ENCODE data around the gene PTCH1. TPM values are rescaled to one million over a fixed set of nuclear protein-coding genes. Genes with fewer than 3 reads are reported as not detected.

Gene PTCH1
- total and polyA plus RNA-seq, 4 donors, result 1.2 to 5.0 (median 2.1) TPM

DNA sequence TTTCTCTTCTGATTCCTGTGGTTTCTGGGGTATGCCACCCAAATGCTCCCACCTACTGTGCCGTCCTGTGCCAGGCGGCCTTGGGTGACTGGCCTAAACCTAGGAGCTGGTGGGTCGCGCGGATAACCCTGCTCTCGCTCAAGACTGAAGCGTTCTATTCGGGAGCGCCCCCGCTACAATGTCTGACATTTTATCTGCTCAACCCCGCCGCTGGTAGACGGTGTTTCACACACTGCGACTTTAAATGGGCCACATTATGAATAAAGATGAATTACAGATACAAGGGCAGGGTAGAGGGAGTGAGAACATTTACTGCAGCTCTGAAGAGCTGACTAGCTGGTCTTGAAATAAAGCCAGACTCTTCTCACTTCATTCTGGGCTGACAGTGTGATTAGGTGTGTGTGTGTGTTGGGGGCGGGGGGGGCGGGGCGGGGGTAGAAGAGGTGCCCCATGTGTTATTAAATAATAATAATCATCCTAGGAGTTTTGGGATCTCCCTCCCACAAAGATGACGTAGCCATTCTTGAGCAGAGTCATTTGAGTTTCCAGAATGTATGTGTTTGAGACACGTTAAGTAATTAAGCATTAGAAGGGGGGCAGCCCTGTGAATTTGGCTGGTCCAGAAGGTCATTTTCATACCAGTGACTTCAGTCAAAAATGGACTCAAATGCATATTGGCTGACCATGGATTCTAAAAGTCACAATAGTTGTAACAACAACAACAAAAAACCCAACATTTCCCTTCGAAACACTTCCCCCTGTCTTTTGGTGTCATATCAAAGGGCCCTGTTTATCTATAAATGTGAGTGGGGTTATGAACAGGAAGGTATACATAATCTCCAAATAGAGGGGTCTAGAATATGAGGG, 1.0 kb upstream of the PTCH1 start:
- no peak for TF ChIP-seq JUND (IDR thresholded peaks at IDR 0.05)
- no peak for TF ChIP-seq FOXA2 (IDR thresholded peaks at IDR 0.05)
- TF ChIP-seq, protein P1, sequence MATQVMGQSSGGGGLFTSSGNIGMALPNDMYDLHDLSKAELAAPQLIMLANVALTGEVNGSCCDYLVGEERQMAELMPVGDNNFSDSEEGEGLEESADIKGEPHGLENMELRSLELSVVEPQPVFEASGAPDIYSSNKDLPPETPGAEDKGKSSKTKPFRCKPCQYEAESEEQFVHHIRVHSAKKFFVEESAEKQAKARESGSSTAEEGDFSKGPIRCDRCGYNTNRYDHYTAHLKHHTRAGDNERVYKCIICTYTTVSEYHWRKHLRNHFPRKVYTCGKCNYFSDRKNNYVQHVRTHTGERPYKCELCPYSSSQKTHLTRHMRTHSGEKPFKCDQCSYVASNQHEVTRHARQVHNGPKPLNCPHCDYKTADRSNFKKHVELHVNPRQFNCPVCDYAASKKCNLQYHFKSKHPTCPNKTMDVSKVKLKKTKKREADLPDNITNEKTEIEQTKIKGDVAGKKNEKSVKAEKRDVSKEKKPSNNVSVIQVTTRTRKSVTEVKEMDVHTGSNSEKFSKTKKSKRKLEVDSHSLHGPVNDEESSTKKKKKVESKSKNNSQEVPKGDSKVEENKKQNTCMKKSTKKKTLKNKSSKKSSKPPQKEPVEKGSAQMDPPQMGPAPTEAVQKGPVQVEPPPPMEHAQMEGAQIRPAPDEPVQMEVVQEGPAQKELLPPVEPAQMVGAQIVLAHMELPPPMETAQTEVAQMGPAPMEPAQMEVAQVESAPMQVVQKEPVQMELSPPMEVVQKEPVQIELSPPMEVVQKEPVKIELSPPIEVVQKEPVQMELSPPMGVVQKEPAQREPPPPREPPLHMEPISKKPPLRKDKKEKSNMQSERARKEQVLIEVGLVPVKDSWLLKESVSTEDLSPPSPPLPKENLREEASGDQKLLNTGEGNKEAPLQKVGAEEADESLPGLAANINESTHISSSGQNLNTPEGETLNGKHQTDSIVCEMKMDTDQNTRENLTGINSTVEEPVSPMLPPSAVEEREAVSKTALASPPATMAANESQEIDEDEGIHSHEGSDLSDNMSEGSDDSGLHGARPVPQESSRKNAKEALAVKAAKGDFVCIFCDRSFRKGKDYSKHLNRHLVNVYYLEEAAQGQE (IDR thresholded peaks at IDR 0.05), result no peak
- no peak for TF ChIP-seq RXRA (IDR thresholded peaks at IDR 0.05)
- TF ChIP-seq, protein P2, sequence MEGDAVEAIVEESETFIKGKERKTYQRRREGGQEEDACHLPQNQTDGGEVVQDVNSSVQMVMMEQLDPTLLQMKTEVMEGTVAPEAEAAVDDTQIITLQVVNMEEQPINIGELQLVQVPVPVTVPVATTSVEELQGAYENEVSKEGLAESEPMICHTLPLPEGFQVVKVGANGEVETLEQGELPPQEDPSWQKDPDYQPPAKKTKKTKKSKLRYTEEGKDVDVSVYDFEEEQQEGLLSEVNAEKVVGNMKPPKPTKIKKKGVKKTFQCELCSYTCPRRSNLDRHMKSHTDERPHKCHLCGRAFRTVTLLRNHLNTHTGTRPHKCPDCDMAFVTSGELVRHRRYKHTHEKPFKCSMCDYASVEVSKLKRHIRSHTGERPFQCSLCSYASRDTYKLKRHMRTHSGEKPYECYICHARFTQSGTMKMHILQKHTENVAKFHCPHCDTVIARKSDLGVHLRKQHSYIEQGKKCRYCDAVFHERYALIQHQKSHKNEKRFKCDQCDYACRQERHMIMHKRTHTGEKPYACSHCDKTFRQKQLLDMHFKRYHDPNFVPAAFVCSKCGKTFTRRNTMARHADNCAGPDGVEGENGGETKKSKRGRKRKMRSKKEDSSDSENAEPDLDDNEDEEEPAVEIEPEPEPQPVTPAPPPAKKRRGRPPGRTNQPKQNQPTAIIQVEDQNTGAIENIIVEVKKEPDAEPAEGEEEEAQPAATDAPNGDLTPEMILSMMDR (IDR thresholded peaks at IDR 0.05; ENCODE audit: low read depth, low read length, missing input control), result no peak
- TF ChIP-seq NR2F2 (IDR thresholded peaks at IDR 0.05), result no peak
- TF ChIP-seq, protein P3, sequence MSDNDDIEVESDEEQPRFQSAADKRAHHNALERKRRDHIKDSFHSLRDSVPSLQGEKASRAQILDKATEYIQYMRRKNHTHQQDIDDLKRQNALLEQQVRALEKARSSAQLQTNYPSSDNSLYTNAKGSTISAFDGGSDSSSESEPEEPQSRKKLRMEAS (IDR thresholded peaks at IDR 0.05), result no peak
- TF ChIP-seq YY1 (IDR thresholded peaks at IDR 0.05), result no peak
- no peak for TF ChIP-seq SP1 (IDR thresholded peaks at IDR 0.05)
- TF ChIP-seq FOXA1 (IDR thresholded peaks at IDR 0.05), result no peak
- Histone ChIP-seq H3K36me3 (ENCODE audit: control insufficient read depth in 4 of 4, insufficient read depth in 3 of 4, low read depth in 1 of 4, low read length in 3 of 4) (no peaks in the 10 kb centered on the region), H3K9me3 (ENCODE audit: control insufficient read depth in 4 of 4, low read length in 3 of 4) (peaks cover 0 to 1% (median 0%) of the 10 kb centered on the region in 4 donors), H3K27me3 (ENCODE audit: control insufficient read depth in 4 of 4, insufficient read depth in 4 of 4, low read length in 3 of 4) (peaks cover 0 to 2% (median 0%) of the 10 kb centered on the region in 4 donors), H3K4me1 (ENCODE audit: control insufficient read depth in 4 of 4, insufficient read depth in 4 of 4, low read length in 3 of 4) (peaks cover 6 to 23% (median 14%) of the 10 kb centered on the region in 4 donors), H3K27ac (ENCODE audit: low read depth in 1 of 2, low read length in 2 of 2) (no peak overlapping the region), H3K4me3 (ENCODE audit: low read depth in 1 of 3, low read length in 3 of 3) (no peak overlapping the region), H3K9ac (ENCODE audit: low read depth in 1 of 2, low read length in 2 of 2) (no peak overlapping the region)
- 60% methylated on average over 20 of the region's 20 CpGs for WGBS
- no peak for DNase-seq (ENCODE audit: low spot score)

DNA sequence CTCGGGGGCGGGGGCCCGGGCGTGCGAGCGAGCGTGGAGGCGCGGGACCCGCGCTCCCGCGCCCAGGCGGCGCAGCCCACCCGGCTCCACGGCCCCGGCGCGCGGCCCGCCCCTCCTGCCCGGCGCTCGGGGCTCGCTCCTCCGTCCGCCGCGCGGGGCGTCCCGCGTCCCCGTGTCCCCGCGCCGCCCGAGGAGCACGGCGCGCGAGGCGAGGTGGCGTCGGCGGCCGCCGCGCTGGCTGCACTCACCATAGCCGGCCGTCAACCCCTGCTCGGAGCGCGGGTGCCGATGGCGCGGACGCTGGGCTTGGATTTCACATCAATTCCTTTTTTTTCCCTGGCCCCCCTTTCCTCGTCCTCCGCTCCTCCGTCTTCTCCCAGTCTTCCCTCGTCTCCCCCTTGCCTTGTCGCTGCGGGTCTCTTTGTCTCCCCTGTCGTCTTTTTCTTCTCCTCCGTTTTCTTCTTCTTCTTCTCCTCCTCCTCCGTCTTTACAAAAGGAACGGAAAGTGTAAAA, 494 bp downstream of the PTCH1 start:
- H3K4me1 ChIP-seq (ENCODE audit: control insufficient read depth in 4 of 4, insufficient read depth in 4 of 4, low read length in 3 of 4), result peaks cover 6 to 23% (median 14%) of the 10 kb centered on the region in 4 donors
- H3K9me3 ChIP-seq (ENCODE audit: control insufficient read depth in 4 of 4, low read length in 3 of 4), result peaks cover 0 to 1% (median 0%) of the 10 kb centered on the region in 4 donors
- peak overlapping the region; percentile 47 to 59 (median 54) for H3K4me3 ChIP-seq (ENCODE audit: low read depth in 1 of 3, low read length in 3 of 3)
- H3K36me3 ChIP-seq (ENCODE audit: control insufficient read depth in 4 of 4, insufficient read depth in 3 of 4, low read depth in 1 of 4, low read length in 3 of 4), result no peaks in the 10 kb centered on the region
- DNase-seq (ENCODE audit: low spot score), result no peak
- no peak overlapping the region for H3K27ac ChIP-seq (ENCODE audit: low read depth in 1 of 2, low read length in 2 of 2)
- peak overlapping the region in 1 of 2 donors; percentile 17 for H3K9ac ChIP-seq (ENCODE audit: low read depth in 1 of 2, low read length in 2 of 2)
- 1% methylated on average over 69 of the region's 69 CpGs for WGBS
- H3K27me3 ChIP-seq (ENCODE audit: control insufficient read depth in 4 of 4, insufficient read depth in 4 of 4, low read length in 3 of 4), result peaks cover 0 to 2% (median 0%) of the 10 kb centered on the region in 4 donors
- TF ChIP-seq, protein P2 (IDR thresholded peaks at IDR 0.05; ENCODE audit: low read depth, low read length, missing input control), result no peak
- no peak for TF ChIP-seq JUND (IDR thresholded peaks at IDR 0.05)
- TF ChIP-seq, protein P3 (IDR thresholded peaks at IDR 0.05), result no peak
- no peak for TF ChIP-seq SP1 (IDR thresholded peaks at IDR 0.05)
- TF ChIP-seq RAD21 (IDR thresholded peaks at IDR 0.05), result no peak
- TF ChIP-seq NR2F2 (IDR thresholded peaks at IDR 0.05), result no peak
- TF ChIP-seq, protein P4, sequence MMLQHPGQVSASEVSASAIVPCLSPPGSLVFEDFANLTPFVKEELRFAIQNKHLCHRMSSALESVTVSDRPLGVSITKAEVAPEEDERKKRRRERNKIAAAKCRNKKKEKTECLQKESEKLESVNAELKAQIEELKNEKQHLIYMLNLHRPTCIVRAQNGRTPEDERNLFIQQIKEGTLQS (IDR thresholded peaks at IDR 0.05), result no peak
- no peak for TF ChIP-seq YY1 (IDR thresholded peaks at IDR 0.05)
- no peak for TF ChIP-seq FOXA2 (IDR thresholded peaks at IDR 0.05)
- TF ChIP-seq, protein P5, sequence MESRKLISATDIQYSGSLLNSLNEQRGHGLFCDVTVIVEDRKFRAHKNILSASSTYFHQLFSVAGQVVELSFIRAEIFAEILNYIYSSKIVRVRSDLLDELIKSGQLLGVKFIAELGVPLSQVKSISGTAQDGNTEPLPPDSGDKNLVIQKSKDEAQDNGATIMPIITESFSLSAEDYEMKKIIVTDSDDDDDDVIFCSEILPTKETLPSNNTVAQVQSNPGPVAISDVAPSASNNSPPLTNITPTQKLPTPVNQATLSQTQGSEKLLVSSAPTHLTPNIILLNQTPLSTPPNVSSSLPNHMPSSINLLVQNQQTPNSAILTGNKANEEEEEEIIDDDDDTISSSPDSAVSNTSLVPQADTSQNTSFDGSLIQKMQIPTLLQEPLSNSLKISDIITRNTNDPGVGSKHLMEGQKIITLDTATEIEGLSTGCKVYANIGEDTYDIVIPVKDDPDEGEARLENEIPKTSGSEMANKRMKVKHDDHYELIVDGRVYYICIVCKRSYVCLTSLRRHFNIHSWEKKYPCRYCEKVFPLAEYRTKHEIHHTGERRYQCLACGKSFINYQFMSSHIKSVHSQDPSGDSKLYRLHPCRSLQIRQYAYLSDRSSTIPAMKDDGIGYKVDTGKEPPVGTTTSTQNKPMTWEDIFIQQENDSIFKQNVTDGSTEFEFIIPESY (IDR thresholded peaks at IDR 0.05), result no peak
- no peak for TF ChIP-seq FOXA1 (IDR thresholded peaks at IDR 0.05)
- no peak for TF ChIP-seq EGR1 (IDR thresholded peaks at IDR 0.05; ENCODE audit: low read depth in 2 of 2)
- TF ChIP-seq RXRA (IDR thresholded peaks at IDR 0.05), result no peak
- TF ChIP-seq HNF4A (conservative IDR thresholded peaks at IDR 0.05), result no peak
